Measurements from ENCODE around the gene BIRC5.
"Not testable (repeated sequence)": the region's sequence is repeated elsewhere in the genome, so short reads cannot be mapped to it uniquely, and the experiment has no call there.

BIRC5 gene

GRCh38 chr17:78225088-78225865 is 11.2 kb downstream of the BIRC5 start:
- no peak for DNase-seq

GRCh38 chr17:78226055-78226758 is 12.2 kb downstream of the BIRC5 start:
- no peak for DNase-seq

- DNase-seq = peak in 1 of 2 donors; percentile 19
These were observed 12.9 kb downstream of the BIRC5 start for GRCh38 chr17:78226759-78227454.

GRCh38 chr17:78227455-78227916 is 13.4 kb downstream of the BIRC5 start:
- peak in 1 of 2 donors; percentile 28 for DNase-seq

GRCh38 chr17:78228176-78228575 is 14.1 kb downstream of the BIRC5 start:
- no peak for DNase-seq

- DNase-seq = no peak
These were observed 16.4 kb downstream of the BIRC5 start for GRCh38 chr17:78230252-78230962.

- DNase-seq = no peak
These were observed 17.2 kb downstream of the BIRC5 start, which contains the start of gene TMEM235 for GRCh38 chr17:78230996-78231935. Gene TMEM235 (plus strand): TSS chr17:78231631. CDS start chr17:78232024, 393 bp downstream.

- DNase-seq = no peak
These were observed 18.2 kb downstream of the BIRC5 start for GRCh38 chr17:78231991-78232858.

- DNase-seq = no peak
These were observed 18.8 kb downstream of the BIRC5 start for GRCh38 chr17:78232859-78233173.

- DNase-seq = no peak
These were observed 19.6 kb downstream of the BIRC5 start for GRCh38 chr17:78233678-78234077.

GRCh38 chr17:78234261-78234865 is 20.3 kb downstream of the BIRC5 start:
- no peak for DNase-seq

GRCh38 chr17:78235022-78235421 is 21.0 kb downstream of the BIRC5 start:
- not testable (repeated sequence) for DNase-seq

GRCh38 chr17:78235885-78236284 is 21.8 kb downstream of the BIRC5 start:
- DNase-seq = no peak

- no peak for DNase-seq
These were observed 22.5 kb downstream of the BIRC5 start for GRCh38 chr17:78236362-78237127.

- no peak for DNase-seq
These were observed 23.5 kb downstream of the BIRC5 start for GRCh38 chr17:78237401-78238012.

GRCh38 chr17:78238823-78239488 is 24.9 kb downstream of the BIRC5 start:
- no peak for DNase-seq

GRCh38 chr17:78239489-78239931 is 25.5 kb downstream of the BIRC5 start:
- peak in 1 of 2 donors; percentile 51 for DNase-seq

- DNase-seq = no peak
These were observed 26.1 kb downstream of the BIRC5 start for GRCh38 chr17:78240012-78240655.

All from CD4-positive, alpha-beta T cell treated with Interleukin-4 for 1 hour (primary cell).